HEK293T (cell line): Measurements from ENCODE around the gene KRTAP4-3.

Experiments
- BHLHE40 ChIP-seq: fragments of 450-650 bp; IDR thresholded peaks from 2 replicates; pipeline ENCODE4 v1.6.1; 2016; ENCODE audit warnings: mild to moderate bottlenecking, moderate library complexity, borderline replicate concordance
- FOXM1 ChIP-seq: fragments of 450-650 bp; IDR thresholded peaks from 2 replicates; pipeline ENCODE4 v1.6.1; 2017; ENCODE audit warnings: mild to moderate bottlenecking, borderline replicate concordance
- HDGF ChIP-seq: fragments of 450-650 bp; IDR thresholded peaks from 2 replicates; pipeline ENCODE4 v1.6.1; 2017; ENCODE audit warnings: antibody characterized with exemption, borderline replicate concordance
- NFRKB ChIP-seq: fragments of 450-650 bp; IDR thresholded peaks from 2 replicates; pipeline ENCODE4 v1.6.1; 2016; ENCODE audit warnings: mild to moderate bottlenecking, moderate library complexity
- SP1 ChIP-seq: fragments of 450-650 bp; IDR thresholded peaks from 2 replicates; pipeline ENCODE4 v1.6.1; 2017
- SUZ12 ChIP-seq: fragments of 450-650 bp; IDR thresholded peaks from 2 replicates; pipeline ENCODE4 v1.6.1; 2016; ENCODE audit warnings: mild to moderate bottlenecking

- no peak for TF ChIP-seq HDGF
- TF ChIP-seq BHLHE40: no peak
- no peak for TF ChIP-seq SP1
- TF ChIP-seq FOXM1: no peak
- no peak for TF ChIP-seq NFRKB
- TF ChIP-seq SUZ12: no peak
These were observed 40.6 kb downstream of the KRTAP4-3 start for GRCh38 chr17:41127371-41127770.
